GM13977 (cell line): ENCODE results near the gene DOLK.
"Not testable (repeated sequence)": the region's sequence is repeated elsewhere in the genome, so short reads cannot be mapped to it uniquely, and the experiment has no call there.

Experiments used
- DNase-seq: peaks from one replicate; pipeline ENCODE4 v3.0.0; 2012; ENCODE audit warnings: low spot score
- in situ Hi-C: fragments of 300-500 bp; cut with MboI; formaldehyde crosslinking; loops from one replicate; pipeline ENCODE4 v1.12.0; 2022; ENCODE audit warnings: low sequenced_read_pairs, low pct_unique_long_range_greater_than_20kb, mixed read lengths, inconsistent platforms; ENCODE audit not compliant: unreplicated experiment
- TF ChIP-seq, protein P1 (sequence below): IDR thresholded peaks from 2 replicates; pipeline ENCODE4 v1.5.1; 2012; ENCODE audit warnings: mild to moderate bottlenecking, control low read depth; ENCODE audit not compliant: insufficient read depth; ENCODE audit errors: extremely low read depth, missing control alignments

DOLK gene

DNA sequence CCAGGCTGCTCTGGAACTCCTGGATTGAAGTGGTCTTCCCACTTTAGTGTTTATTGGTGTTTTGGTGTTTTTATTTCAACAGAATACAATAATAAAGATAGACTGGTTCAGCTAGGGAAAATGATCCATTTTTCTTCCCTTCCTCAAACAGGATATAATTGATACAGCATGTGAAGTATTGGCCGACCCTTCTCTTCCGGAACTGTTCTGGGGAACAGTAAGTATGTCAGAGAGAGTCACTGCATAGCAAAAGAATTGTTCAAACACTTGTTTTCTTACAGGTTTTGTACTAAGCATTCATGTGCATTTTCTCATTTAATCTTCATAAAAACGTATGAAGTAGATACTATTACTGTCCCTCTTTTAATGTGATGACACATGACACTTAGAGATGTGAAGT, 31.7 kb upstream of the DOLK start:
- in situ Hi-C loops, result no loop called here
- TF ChIP-seq, protein P1, sequence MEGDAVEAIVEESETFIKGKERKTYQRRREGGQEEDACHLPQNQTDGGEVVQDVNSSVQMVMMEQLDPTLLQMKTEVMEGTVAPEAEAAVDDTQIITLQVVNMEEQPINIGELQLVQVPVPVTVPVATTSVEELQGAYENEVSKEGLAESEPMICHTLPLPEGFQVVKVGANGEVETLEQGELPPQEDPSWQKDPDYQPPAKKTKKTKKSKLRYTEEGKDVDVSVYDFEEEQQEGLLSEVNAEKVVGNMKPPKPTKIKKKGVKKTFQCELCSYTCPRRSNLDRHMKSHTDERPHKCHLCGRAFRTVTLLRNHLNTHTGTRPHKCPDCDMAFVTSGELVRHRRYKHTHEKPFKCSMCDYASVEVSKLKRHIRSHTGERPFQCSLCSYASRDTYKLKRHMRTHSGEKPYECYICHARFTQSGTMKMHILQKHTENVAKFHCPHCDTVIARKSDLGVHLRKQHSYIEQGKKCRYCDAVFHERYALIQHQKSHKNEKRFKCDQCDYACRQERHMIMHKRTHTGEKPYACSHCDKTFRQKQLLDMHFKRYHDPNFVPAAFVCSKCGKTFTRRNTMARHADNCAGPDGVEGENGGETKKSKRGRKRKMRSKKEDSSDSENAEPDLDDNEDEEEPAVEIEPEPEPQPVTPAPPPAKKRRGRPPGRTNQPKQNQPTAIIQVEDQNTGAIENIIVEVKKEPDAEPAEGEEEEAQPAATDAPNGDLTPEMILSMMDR, result no peak
- DNase-seq, result no peak

DNA sequence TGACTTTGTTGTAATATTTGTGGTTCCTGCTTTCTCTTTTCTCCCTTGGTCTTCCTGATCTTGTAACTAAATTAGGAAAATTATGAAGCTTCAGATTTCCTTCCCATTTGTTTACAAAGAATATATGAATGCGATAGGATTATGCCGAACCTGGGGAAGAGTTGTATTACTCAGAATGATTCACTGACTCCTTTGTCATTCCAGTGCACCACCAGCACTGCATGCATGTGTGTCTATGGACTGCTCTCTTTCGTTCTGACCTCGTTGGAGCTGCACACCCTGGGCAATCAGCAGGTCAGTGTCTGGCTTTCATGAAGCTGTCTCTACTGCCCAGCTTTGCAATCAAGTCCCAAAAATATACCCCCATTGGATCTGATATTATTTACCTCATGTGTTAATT, 25.6 kb upstream of the DOLK start:
- in situ Hi-C loops, result no loop called here
- DNase-seq, result no peak
- TF ChIP-seq, protein P1, result no peak

DNA sequence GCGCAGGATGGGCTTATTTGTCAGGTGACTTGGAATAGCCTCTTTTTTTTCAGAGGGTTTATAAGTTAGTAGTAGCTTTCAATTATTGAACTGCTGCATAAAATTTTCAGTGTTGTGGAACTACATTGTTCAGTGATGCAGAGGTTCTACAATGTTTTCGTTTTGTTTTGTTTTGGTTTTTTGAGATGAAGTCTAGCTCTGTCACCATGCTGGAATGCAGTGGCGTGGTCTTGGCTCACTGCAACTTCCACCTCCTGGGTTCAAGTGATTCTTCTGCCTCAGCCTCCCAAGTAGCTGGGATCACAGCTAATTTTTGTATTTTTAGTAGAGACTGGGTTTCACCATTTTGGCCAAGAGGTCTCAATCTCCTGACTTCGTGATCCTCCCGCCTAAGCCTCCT, 22.1 kb upstream of the DOLK start:
- in situ Hi-C loops, result no loop called here
- no peak for DNase-seq
- TF ChIP-seq, protein P1, result no peak

DNA sequence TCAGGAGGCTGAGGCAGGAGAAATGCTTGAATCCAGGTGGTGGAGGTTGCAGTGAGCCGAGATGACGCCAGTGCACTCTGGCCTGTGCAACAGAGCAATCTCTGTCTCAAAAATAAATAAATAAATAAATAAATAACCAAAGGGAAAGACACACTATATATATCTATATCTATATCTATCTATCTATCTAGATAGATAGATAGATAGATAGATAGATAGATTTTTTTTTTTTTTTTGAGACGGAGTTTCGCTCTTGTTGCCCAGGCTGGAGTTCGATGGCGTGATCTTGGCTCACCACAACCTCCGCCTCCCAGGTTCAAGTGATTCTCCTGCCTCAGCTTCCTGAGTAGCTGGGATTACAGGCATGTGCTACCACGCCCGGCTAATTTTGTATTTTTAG, 14.0 kb upstream of the DOLK start:
- DNase-seq, in situ Hi-C loops: not testable (repeated sequence)

DNA sequence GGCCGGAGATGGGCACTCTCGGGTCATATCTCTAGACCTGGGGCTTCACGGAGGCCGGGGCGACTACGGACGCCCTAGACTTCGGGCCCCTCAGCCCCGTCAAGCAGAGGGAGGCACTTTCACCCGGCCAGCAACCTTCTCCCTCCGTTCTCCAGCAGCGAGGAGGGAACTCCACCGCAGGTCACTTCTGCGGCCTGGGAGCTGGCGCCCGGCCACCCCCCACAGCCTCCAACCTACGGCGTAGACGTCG, 201 bp downstream of the DOLK start:
- in situ Hi-C loops, result no loop called here
- no peak for DNase-seq

DNA sequence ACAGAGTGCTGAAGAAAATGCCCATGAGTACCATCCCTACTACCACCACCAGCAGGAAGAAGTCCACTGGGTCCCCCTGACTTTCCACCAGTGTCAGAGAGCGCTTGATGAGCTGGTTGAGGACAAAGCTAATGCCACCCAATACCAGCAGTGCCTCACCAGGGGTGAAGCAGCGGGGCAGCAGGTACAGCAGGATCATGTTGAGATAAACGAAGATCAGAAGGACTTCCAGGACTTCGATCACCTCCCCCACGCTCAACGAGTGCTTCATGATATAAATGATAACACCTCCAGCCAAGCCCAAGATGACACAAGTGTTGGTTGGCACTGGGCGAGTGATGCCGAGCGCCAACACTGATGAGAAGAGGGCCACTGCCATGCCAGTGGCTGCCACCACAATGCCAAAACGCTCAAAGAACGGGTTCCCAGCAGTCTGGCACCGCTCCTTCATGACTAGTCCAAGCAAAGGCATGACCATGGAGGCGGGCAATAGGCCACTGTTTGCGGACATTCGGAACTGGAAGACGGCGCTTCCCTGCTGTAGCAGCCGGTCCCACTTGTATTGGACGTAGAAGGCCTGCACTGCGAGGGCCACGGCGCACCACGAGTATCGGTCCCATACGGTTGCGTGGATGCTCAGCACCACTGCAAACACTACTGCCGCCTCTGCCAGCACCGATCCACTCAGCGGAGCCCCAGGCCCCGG, 679 bp downstream of the DOLK start:
- TF ChIP-seq, protein P1, result no peak
- in situ Hi-C loops, result no loop called here
- no peak for DNase-seq

More for the DNA sequence above, 201 bp downstream of the DOLK start:
- TF ChIP-seq, protein P1, result no peak

DNA sequence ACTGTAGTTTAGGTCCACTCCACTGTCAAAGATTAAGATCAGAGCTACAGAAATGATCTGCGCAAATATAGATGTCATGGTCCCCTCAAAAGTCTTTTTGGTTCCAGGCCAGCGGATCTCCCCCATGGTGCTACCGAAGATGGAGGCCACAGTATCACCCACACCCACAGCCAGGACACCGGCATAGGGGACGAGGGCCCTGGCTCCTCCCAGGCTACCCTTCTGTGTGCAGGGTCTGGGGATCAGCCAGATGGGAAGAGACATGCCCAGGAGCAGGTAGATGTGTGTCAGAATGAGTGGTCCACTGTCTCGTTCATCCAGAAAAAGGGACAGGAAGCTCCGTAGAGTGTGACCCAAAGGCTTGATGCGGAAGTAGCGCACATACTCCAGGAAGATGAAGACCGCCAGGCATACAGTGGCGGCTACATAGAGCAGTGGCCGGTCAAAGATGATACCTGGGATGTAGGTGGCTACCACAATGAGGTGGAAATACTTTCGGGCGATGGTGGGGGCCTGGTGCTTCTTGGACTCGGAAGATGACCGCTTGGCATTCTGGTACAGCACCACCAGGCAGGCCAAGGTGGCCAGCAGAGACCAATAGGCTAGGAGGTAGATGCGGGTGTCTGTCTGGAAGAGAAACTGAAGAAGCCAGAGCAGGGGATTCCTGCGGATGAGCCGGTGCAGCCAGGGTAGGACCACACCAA, 1.5 kb downstream of the DOLK start:
- no peak for DNase-seq
- TF ChIP-seq, protein P1, result no peak
- in situ Hi-C loops, result no loop called here

DNA sequence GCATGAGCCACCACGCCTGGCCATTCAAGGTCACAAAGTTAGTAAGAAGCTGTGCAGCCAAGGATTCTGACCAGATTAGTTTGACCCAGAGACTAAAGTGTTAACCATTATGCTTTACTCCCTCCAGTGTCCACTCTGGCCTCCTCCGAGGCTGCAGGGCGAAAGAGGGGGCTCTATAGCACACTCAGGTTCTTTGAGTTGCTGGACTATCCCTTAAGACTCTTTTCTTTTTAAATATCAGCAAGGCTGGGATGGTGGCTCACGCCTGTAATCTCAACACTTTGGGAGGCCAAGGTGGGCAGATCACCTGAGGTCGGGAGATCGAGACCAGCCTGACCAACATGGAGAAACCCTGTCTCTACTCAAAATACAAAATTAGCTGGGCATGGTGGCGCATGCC, 2.4 kb downstream of the DOLK start:
- DNase-seq, in situ Hi-C loops: not testable (repeated sequence)
